Measurements from ENCODE around the gene SND1. TPM values are rescaled to one million over a fixed set of nuclear protein-coding genes. Genes with fewer than 3 reads are reported as not detected.

Gene SND1
- total and polyA plus RNA-seq, 4 donors, result 59.4 to 214 (median 84.1) TPM

DNA sequence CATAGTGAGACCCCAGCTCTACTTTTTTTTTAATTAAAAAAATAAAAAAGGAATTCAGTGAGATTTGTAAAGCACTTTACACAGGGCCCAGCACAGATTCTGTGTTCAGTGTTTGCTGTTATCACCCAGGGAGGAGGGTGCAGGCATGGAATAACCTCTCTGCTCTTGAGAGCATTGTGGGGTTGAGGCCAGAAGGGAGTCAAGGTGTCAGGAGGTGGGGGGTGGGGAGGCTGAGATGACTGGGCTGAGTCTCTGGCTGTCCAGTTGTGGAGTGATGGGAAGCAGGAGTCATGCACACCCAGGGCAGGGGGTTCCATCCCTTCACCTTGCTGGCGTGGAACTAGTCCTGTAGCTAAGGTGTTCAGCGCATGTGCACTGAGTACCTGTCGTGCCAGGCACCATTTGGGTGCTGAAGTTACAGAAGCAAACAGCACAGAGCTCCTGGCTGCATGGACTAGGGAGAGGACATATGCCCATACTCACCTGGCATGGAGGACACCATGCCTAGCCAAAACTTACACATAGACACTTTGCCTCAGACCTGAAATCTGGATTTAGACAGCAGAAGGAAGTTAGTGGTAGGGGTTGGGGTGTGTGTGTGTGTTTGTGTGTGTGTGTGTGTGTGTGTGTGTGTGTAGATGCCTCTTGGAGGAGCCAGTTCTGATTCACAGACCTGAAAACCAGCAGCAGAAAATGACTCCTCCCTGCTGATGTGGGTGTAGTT, 448.4 kb downstream of the SND1 start:
- WGBS, result 92% methylated on average over 3 of the region's 3 CpGs
- no peak for TF ChIP-seq CTCF (IDR thresholded peaks at IDR 0.05; ENCODE audit: low read depth, low read length, missing input control)
- no peak for TF ChIP-seq SP1 (IDR thresholded peaks at IDR 0.05)
- no peak for TF ChIP-seq ATF3 (IDR thresholded peaks at IDR 0.05)
- no peak for TF ChIP-seq GABPA (IDR thresholded peaks at IDR 0.05 in 1 of 2, conservative IDR thresholded peaks at IDR 0.05 in 1 of 2)
- TF ChIP-seq HNF4G (IDR thresholded peaks at IDR 0.05), result no peak
- no peak for TF ChIP-seq NR2F2 (IDR thresholded peaks at IDR 0.05)
- no peak for TF ChIP-seq JUND (IDR thresholded peaks at IDR 0.05)
- no peak for TF ChIP-seq REST (IDR thresholded peaks at IDR 0.05)
- no peak for TF ChIP-seq EGR1 (IDR thresholded peaks at IDR 0.05; ENCODE audit: low read depth in 2 of 2)
- no peak for TF ChIP-seq HNF4A (conservative IDR thresholded peaks at IDR 0.05)
- no peak for TF ChIP-seq TAF1 (conservative IDR thresholded peaks at IDR 0.05)
- no peak for TF ChIP-seq RAD21 (IDR thresholded peaks at IDR 0.05)
- TF ChIP-seq, protein P1, sequence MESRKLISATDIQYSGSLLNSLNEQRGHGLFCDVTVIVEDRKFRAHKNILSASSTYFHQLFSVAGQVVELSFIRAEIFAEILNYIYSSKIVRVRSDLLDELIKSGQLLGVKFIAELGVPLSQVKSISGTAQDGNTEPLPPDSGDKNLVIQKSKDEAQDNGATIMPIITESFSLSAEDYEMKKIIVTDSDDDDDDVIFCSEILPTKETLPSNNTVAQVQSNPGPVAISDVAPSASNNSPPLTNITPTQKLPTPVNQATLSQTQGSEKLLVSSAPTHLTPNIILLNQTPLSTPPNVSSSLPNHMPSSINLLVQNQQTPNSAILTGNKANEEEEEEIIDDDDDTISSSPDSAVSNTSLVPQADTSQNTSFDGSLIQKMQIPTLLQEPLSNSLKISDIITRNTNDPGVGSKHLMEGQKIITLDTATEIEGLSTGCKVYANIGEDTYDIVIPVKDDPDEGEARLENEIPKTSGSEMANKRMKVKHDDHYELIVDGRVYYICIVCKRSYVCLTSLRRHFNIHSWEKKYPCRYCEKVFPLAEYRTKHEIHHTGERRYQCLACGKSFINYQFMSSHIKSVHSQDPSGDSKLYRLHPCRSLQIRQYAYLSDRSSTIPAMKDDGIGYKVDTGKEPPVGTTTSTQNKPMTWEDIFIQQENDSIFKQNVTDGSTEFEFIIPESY (IDR thresholded peaks at IDR 0.05), result no peak
- H3K27me3 ChIP-seq (ENCODE audit: control insufficient read depth in 4 of 4, insufficient read depth in 4 of 4, low read length in 3 of 4), result no peaks in the 10 kb centered on the region
- no peak overlapping the region for H3K4me3 ChIP-seq (ENCODE audit: low read depth in 1 of 3, low read length in 3 of 3)
- H3K9me3 ChIP-seq (ENCODE audit: control insufficient read depth in 4 of 4, low read length in 3 of 4), result no peaks in the 10 kb centered on the region
- peaks cover 0 to 10% (median 0%) of the 10 kb centered on the region in 4 donors for H3K4me1 ChIP-seq (ENCODE audit: control insufficient read depth in 4 of 4, insufficient read depth in 4 of 4, low read length in 3 of 4)
- no peak for DNase-seq (ENCODE audit: low spot score)
- no peak overlapping the region for H3K27ac ChIP-seq (ENCODE audit: low read depth in 1 of 2, low read length in 2 of 2)
- no peak overlapping the region for H3K9ac ChIP-seq (ENCODE audit: low read depth in 1 of 2, low read length in 2 of 2)
- peaks cover 0 to 5% (median 1%) of the 10 kb centered on the region in 4 donors for H3K36me3 ChIP-seq (ENCODE audit: control insufficient read depth in 4 of 4, insufficient read depth in 3 of 4, low read depth in 1 of 4, low read length in 3 of 4)

All from liver (tissue), 9 donors.